LoVo (cell line): ENCODE measurements around the gene UVSSA.
"Not testable (repeated sequence)": the region's sequence is repeated elsewhere in the genome, so short reads cannot be mapped to it uniquely, and the experiment has no call there.

Experiments
- DNase-seq: peaks from one replicate; pipeline ENCODE4 v3.0.0-alpha.2; 2016; ENCODE audit warnings: low spot score

The UVSSA gene

DNA sequence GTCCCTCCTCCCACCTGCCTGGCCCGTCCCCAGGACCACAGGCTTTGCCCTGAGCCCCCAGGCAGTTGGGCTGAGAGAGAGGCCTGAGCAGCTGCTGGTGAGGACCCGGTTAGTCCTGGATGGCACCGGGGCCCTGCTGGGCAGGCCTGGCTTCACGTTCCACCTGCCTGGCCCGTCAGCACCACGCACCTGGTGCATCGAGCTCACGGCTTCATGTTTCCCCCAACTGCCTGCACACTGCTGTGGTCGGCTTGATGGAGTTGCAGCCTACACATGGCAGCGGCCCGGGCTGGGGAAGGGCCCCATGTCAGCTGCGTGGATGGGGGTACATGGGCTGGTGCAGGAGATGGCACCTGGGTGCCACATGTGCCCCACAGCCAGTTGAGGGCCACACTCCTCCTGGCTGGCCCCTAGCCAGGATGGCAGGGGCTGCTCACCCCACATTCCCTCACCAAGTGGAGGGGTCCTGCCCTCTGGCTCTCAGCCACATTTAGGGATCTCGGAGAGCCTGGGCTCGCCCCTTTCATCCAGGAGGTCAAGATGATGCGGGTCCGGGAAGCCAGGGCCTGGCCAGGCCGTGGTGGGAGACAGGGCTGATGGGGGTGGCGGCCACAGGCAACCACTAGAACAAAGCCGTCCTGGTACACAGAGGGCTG, 30.7 kb downstream of the UVSSA start:
- no peak for DNase-seq

DNA sequence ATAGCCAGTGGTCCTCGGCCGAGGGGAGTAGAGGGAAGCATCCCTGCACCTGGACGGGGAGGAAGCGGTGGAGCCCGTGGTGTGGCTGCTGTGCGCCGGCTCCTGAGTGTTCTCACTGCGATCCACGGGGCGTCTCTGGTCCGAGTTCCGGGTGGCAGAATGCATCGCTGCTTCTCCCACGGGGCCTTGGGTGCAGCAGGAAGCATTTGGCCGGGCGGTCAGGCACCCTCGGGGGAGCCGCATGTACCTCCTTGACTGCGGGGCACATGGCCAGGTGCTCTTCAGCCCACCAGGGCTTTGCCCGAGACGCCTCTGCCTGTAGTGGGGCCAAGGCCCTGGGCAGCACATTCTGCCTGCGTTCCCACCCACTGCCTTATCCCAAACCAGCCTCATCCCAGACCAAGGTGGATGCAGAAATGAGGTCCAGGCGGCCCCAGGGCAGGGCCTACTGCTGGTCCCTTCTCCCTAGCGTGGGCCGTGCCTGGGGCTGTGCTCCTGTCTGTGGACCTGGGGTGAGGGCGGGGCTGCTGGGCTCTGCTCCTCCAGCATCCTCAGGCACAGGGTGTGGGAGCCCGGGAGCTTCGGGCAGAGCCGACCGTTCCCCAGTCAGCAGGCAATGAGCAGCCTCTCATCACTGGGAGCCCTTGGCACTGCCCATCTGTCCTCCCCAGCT, 31.7 kb downstream of the UVSSA start:
- no peak for DNase-seq

DNA sequence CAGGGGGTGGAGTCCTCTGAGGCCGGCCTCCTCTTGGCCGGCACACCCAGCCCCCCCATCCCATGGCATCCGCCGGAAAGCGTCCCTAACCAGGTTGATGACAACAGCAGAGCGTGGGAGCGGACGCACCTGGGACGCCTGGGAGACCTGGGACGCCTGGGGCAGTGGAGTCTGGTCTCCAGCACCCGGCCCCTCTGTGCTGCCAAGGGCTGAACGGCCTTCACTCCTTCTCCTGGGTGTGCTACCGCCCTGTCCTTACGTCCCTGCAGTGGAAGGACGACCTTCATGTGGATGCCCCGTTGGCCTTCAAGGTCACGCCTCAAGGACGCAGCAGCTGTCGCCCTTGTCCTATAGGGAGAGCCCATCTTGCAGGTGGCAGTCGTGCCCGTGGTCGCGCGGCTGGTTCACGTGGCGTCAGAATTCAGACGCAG, 32.4 kb downstream of the UVSSA start:
- no peak for DNase-seq

DNA sequence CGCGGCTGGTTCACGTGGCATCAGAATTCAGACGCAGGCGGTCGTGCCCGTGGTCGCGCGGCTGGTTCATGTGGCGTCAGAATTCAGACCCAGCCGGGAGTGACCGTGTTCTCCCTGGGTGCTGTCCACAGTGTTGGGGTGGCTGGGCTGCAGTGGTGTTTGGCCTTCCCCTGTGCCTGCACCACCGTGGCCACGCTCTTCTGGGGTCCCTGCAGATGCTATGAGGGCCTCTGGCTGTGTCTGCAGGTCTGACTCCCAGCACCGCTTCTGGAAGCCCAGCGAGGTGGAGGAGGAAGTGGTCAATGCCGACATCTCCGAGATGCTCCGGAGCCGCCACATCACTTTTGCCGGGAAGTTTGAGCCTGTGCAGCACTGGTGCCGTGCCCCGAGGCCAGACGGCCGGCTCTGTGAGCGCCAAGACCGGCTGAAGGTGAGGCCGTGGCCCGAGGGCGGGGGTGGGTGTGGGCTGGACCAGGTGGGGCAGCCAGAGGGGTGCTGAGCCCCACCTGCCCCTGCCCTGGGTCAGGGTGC, 32.9 kb downstream of the UVSSA start:
- DNase-seq: no peak

DNA sequence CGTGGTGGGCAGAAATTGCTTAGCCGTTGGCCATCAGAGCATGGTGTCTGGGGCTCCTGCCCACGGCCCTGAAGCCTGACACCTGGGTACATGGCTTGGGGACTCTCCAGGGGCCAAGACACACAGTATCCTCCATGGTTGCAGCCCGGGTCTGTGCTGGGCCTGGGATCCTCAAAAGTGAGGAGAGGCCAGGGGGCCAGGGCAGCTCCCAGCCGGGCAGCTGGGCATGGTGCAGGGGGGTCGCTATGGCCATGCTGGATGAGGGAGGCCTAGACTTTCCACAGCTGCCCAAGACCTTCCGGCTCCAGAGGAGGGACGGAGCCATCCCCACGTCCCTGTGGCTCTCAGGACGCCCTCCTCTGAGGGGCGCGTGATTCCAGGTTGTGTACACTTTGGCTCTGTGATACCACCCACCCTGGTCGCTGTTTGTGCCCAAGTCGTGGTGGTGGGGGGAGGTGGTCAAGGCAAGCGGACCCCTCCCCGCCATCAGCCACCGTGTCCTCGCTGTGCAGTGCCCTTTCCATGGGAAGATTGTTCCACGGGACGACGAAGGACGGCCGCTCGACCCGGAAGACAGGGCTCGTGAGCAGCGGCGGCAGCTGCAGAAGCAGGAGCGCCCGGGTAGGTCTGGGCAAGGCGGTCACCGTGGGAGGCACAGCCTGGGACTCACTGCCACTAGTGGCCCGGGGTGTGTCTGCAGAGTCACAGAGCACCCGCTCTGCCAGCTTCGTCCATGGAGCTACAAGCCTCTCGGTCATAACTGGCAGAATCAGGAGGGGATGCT, 33.6 kb downstream of the UVSSA start:
- DNase-seq: no peak

DNA sequence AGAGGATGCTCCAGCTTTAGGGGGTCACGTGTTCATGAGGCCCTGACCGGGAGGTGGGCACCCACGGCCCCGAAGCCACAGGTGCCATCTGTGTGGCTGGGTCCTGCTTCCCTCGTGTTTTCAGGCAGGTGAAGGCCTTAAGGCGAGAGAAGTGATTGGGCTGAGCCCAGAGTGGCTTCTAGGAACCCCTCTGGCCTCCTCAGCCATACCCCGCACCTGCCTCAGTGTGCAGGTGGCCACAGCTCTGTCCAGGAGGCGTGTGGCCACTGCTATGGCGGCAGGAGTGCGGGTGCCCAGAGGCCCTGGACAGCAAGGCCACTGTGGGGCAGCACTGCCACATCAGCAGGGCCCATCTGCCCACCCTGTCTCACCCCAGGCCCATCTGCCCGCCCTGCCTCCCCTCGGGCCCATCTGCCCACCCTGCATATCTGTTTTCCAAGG, 34.2 kb downstream of the UVSSA start:
- DNase-seq: no peak

DNA sequence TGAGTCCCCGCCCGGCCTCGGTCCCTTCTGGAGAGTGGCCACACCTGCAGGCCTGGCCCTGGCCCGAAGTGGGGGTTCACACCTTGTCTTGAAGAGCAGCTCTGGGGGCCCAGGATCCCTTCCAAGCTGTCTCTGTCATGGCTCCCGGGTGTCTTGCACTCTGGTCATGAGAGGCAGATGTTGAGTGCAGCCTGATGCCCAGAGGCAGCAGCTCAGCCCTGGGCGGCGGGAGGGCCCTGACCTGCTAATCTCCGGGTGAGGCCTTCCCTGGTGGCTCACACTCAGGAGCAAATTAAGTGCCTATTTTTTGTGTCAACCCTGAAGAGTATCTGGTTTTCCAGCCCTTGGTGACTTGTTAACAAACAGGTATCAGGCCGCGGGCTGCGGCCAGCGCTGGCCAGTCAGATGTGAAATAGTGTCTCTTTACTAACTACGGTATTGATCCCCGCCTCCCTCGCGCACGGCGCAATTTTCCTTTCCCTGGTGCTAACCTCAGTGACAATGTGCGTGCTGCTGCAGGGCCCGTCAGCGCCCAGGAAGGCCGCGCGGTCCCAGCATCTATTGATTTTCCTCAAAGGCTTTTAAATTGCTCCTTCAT, 35.0 kb downstream of the UVSSA start:
- DNase-seq: no peak

DNA sequence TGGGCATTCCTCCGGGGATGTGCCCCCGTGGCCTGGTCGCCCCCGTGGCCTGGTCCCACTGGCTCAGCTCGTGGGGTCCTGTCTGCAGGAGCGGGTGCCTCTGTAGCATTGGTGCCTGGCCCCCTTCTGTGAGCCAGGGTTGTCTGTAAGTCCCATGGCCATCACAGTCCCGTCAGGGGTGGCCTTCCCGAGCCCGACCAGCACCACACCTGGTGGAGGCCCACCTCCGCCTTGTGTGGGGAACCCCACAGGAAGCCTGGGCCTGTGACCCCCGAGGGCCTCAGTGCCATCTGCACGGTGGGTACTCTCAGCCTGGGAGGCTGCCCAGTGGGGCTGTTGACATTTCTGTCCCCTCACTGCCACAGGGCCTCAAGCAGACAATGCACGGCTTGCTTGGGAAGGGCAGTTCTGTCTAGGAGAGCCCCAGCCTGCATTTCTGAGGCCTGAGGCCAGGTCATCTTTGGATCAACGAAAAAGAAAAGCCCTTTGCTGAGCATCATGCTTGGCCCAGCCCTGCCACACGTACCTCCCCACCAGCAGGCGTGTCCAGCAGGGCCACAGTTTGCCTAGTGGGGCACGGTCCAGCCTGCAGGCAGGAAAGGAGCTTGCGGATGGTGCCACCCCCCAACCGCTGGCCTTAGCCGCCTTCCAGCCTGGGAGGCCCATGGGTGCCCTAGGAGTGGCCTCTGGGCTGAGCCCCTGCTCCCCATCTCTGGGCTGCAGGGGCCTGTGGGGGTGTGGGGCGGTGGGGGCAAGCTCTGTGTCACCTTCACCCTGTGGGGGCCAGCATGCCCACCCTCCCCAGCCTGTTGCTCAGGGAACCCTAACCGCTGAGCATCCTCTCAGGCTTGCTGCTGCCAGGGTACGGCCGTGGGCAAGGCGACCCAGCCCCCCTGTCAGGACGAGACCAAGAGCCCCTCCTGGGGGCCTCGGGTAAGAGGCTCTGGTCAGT, 36.0 kb downstream of the UVSSA start:
- no peak for DNase-seq

DNA sequence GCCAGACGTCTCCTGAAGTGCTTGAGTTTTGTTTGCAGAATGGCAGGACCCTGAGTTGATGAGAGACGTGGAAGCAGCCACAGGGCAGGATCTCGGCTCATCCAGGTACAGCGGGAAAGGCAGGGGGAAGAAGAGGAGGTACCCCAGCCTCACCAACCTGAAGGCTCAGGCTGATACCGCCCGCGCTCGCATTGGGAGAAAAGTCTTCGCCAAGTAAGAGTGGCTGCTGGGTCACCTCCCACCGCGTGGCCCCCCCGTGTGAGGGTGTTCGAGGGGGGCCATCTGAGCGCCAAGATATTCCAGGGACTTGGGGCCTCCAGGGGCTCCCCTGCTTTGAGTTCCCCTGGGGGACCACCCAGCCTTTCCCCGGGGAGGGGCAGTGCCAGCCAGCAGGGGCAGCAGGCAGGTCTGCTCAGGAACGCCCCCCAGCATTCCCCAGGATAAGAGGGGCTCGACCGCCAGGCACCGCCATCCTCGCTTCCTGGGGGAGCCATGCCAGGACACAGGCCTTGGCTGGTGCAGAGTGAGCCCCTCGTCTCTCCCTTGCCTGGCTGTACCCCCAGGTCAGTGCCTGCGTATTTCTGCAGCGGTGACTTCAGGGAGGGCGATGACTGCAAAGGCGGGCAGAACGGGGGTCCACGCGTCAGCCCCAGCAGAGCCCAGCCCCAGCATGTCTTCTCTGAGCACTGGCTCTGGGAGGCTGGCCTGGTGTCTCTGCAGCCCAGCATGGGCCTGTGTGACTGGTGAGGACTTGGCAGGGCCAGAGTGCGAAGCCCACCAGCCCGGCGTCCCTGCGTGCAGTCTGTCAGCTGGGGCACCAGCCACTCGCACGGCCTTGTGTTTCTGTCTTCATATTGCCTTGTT, 37.0 kb downstream of the UVSSA start:
- no peak for DNase-seq

DNA sequence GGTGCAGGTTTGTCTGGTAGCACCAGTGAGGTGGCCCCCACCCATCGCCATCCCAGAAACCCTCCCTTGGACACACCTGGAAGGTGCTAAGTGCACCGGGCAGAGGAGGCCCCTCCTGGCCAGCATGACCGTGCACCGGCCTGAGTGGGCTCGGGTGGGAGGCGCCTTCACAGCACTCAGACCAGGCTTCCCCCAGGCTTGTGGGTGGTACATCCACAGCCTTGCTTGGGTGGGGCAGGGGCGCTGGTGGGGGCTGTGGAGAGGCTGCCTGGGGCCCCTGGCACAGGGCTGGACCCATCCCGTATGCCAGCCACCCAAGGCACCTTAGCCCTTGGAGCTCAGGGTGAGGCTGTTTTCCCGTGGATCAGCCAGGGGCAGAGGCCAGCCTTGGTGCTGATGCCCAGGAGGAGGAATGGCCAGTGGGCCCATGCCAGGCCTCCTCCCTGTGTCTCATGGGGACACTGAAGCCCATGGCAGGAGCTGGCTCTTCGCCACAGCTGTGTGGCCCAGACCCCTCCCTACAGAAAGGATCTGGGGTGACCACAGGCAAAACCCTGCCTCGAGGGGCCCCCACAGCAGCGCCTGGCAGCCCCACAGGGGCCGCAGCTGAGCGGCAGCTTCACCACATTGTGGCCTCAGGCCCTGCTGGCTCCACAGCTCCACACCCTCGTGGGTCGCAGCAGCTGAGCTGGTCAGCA, 37.8 kb downstream of the UVSSA start:
- no peak for DNase-seq

DNA sequence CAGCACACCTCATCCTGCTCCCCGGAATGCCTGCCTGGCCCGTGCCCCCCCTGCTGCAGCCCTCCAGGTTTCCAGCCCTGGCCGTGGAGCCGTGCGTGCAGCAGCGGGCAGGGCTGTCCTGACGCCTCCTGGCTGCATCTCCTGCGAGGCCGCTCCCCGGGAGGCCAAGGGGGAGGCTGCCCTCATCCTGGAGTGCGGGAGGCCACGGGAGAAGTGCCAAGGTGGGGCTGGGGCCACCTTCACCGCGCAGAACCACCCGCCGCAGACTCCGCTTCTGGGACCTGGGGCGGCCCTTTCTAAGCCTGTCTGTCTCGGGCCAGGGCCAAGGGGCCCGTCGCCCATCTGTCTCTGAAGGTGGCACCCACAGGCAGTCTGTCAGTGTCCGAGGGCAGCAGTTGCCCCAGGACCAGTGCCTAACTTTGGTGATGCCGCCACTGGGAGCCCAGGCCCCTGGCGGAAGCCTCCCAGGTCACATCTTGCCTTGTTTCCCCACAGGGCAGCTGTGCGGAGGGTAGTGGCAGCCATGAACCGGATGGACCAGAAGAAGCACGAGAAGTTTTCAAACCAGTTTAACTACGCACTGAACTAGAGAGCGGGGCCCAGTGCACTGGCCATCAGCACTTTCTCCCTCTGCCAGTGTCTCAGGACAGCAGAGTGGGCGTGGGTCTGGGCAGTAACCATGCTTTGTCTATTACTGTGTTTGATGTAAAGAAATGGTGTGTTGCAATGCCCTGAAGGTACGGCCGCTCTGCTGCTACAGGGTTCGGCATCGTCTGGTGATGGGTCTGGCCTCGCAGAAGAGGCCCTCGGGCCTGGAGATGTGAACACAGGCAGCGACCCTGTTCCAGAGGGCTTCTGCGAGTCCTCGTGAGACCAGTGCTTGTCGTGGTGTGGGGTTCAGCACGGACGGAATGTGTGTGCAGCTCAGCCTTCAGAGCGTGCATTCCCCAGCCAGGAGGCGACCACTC, 38.6 kb downstream of the UVSSA start:
- no peak for DNase-seq

DNA sequence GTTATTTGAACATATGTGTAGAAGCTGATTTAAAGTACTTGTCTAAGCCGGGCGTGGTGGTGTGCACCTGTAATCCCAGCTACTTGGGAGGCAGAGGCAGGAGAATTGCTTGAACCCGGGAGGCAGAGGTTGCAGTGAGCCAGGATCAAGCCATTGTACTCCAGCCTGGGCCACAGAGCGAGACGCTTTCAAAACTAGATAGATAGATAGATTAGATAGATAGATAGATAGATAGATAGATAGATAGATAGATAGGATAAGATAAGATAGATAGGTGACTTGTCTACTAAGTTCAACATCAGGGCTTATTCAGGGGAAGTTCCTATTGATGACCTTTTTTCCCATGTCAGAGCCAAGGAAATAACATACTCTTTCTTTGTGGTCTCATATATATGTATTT, 46.4 kb downstream of the UVSSA start:
- DNase-seq: not testable (repeated sequence)

DNA sequence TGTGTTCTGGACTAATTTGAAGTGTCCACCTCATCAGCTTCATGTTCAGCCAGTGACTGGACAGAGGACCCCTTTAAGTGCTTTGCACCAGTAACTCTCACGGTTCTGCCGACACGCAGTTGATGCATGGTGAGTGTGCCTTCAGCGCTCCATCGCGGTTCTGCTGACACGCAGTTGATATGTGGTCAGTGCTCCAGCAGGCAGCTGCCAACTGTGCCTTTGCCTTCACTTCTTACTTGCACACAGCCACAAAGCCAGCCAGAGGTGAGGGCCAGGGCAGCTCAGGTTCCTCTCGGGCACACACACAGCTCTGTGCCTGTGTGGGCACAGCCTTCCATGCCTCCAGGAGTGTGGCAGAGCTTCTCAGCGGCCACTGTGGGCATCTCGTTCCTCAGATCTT, 46.9 kb downstream of the UVSSA start:
- DNase-seq: no peak

DNA sequence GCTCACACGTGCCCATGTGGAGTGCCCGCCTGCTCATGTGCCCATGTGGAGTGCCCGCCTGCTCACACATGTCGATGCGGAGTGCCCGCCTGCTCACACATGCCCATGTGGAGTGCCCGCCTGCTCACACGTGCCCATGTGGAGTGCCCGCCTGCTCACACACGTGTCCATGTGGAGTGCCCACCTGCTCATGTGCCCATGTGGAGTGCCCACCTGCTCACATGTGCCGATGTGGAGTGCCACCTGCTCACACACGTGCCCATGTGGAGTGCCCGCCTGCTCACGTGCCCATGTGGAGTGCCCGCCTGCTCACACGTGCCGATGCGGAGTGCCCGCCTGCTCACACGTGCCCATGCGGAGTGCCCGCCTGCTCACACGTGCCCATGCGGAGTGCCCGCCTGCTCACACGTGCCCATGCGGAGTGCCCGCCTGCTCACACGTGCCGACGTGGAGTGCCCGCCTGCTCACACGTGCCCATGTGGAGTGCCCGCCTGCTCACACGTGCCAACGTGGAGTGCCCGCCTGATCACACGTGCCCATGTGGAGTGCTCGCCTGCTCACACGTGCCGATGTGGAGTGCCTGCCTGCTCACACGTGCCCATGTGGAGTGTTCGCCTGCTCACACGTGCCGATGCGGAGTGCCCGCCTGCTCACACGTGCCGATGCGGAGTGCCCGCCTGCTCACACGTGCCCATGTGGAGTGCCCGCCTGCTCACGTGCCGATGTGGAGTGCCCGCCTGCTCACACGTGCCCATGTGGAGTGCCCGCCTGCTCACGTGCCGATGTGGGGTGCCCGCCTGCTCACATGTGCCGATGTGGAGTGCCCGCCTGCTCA, 47.8 kb downstream of the UVSSA start:
- not testable (repeated sequence) for DNase-seq

DNA sequence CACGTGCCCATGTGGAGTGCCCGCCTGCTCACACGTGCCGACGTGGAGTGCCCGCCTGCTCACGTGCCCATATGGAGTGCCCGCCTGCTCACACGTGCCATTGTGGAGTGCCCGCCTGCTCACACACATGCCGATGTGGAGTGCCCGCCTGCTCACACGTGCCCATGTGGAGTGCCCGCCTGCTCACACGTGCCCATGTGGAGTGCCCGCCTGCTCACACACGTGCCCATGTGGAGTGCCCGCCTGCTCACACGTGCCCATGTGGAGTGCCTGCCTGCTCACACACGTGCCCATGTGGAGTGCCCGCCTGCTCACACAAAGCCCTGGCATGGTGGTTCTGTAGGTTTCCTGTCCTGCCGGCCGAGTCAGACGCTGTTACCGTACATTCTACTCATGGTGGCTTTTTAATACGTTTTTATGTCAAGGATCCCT, 48.4 kb downstream of the UVSSA start:
- DNase-seq: not testable (repeated sequence)

DNA sequence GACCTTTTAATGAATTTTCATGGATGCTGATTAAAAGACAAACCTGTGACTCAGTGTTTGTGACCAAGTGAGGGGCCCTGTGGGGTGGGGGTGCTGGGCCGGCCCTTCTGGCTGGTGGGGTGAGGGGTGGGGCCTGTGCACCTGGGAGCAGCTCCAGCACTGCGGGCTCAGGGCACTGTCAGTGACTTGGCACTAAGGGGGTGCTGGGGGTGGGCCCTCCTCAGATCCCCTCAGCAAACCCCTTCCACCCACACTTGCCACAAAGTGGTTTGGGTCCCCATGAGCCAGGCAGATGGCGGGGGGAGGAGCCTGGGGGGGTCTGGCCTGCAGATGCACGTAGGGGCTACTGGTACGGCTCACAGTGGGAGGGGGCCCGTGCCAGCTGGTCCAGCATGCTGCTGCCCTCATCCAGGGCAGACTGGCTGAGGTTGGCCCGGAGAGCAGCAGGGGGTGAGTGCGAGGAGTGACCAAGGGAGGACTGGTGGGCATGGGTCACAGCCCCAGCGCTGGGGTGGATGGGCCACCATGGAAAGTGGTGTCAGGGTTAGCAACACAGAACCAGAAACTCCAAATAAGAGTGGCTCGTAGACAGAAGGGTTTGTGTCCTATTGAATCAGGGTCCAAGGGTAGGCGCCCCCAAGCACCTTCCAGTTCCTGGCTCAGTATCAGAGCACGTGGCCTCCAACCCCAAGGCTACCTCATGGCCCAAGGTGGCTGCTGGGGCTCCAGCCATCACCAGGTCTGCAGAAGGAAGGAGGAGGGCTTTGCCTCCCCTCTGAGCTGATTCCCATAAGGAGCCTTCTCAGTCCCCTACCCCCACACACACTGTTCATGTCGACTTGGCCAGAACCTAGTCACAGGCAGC, 49.2 kb downstream of the UVSSA start:
- DNase-seq: no peak
